Peyer's patch (tissue), 4 donors: ENCODE measurements around the gene CPXM2.

ENCODE experiments used
- POLR2A ChIP-seq, 2 donors: fragments of 450-650 bp; IDR thresholded peaks; one replicate each; pipeline ENCODE4 v1.5.1; 2017; ENCODE audit warnings: antibody characterized with exemption in 2 of 2, mild to moderate bottlenecking in 2 of 2, moderate library complexity in 2 of 2
- TF ChIP-seq, protein P1 (sequence below), 6 experiments: fragments of 450-650 bp in 4 of 6; fragments of 200-600 bp in 2 of 6; sonication (generic) in 1 of 6; IDR thresholded peaks; one replicate each; pipeline ENCODE4 v1.5.1; 2017 to 2019; ENCODE audit warnings: antibody characterized with exemption in 6 of 6, mild to moderate bottlenecking in 3 of 6, moderate library complexity in 1 of 6

- TF ChIP-seq, protein P1, sequence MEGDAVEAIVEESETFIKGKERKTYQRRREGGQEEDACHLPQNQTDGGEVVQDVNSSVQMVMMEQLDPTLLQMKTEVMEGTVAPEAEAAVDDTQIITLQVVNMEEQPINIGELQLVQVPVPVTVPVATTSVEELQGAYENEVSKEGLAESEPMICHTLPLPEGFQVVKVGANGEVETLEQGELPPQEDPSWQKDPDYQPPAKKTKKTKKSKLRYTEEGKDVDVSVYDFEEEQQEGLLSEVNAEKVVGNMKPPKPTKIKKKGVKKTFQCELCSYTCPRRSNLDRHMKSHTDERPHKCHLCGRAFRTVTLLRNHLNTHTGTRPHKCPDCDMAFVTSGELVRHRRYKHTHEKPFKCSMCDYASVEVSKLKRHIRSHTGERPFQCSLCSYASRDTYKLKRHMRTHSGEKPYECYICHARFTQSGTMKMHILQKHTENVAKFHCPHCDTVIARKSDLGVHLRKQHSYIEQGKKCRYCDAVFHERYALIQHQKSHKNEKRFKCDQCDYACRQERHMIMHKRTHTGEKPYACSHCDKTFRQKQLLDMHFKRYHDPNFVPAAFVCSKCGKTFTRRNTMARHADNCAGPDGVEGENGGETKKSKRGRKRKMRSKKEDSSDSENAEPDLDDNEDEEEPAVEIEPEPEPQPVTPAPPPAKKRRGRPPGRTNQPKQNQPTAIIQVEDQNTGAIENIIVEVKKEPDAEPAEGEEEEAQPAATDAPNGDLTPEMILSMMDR (IDR thresholded peaks at IDR 0.05), result no peak
- TF ChIP-seq POLR2A (IDR thresholded peaks at IDR 0.05), result no peak
Observed at GRCh38 chr10:123841560-123841959, 50.0 kb downstream of the CPXM2 start.
